CD4-positive, alpha-beta T cell (primary cell): Measurements from ENCODE around the gene PAGE2B. TPM values are rescaled to one million over a fixed set of nuclear protein-coding genes. Genes with fewer than 3 reads are reported as not detected.
A peak's percentile ranks its signal among the peaks of the same experiment; 100 is the strongest.

ENCODE experiments used
- ATAC-seq: fragments of 200-7000 bp; cut with Tn5 transposase; one replicate; pipeline ENCODE4 v1.10.0; 2022; ENCODE audit warnings: mild to moderate bottlenecking; ENCODE audit not compliant: poor library complexity
- CTCF ChIA-PET: fragments of 350-600 bp; sonication (Branson Sonifier 250); formaldehyde crosslinking; loops from one replicate; lab custom pipeline; 2021; ENCODE audit warnings: antibody characterized with exemption, inconsistent platforms; lab: Charles Lee
- POLR2A ChIA-PET: fragments of 350-600 bp; sonication (Branson Sonifier 250); formaldehyde crosslinking; loops from one replicate; lab custom pipeline; 2021; ENCODE audit warnings: antibody characterized with exemption, inconsistent platforms; lab: Charles Lee
- DNase-seq, 14 experiments: peaks; one replicate each; pipeline ENCODE4 v3.0.0-alpha.2; 2013 to 2020; ENCODE audit warnings: mixed read lengths in 2 of 14
- H3K27ac ChIP-seq, 2 donors: one replicate each; pipeline versions ENCODE4 v1.5.1 to v1.7.0; 2013; ENCODE audit warnings: low read length in 2 of 2, low read depth in 1 of 2, mild to moderate bottlenecking in 1 of 2
- H3K27me3 ChIP-seq, 2 experiments: 1 replicate in 1 of 2; 2 replicates in 1 of 2; pipeline versions ENCODE4 v1.6.1 to v1.7.0; 2013; ENCODE audit warnings: low read length in 2 of 2, control low read depth in 1 of 2, mild to moderate bottlenecking in 1 of 2, moderate library complexity in 1 of 2; ENCODE audit not compliant: insufficient read depth in 2 of 2, control insufficient read depth in 1 of 2
- H3K36me3 ChIP-seq: one replicate; pipeline ENCODE4 v1.6.1; 2013; ENCODE audit warnings: low read length, control low read depth; ENCODE audit not compliant: insufficient read depth
- H3K4me1 ChIP-seq: one replicate; pipeline ENCODE4 v1.6.1; 2013; ENCODE audit warnings: low read length, control low read depth; ENCODE audit not compliant: insufficient read depth
- H3K4me3 ChIP-seq: one replicate; pipeline ENCODE4 v1.5.1; 2013; ENCODE audit warnings: mild to moderate bottlenecking, low read length, moderate library complexity
- H3K9me3 ChIP-seq, 2 experiments: 1 replicate in 1 of 2; 2 replicates in 1 of 2; pipeline versions ENCODE4 v1.6.1 to v1.7.0; 2013; ENCODE audit warnings: low read length in 2 of 2, mild to moderate bottlenecking in 2 of 2, control low read depth in 1 of 2, moderate library complexity in 1 of 2; ENCODE audit not compliant: control insufficient read depth in 1 of 2, insufficient read depth in 1 of 2
- H3K27ac Mint-ChIP-seq: one replicate; pipeline ENCODE4 v1.8.0; 2020; ENCODE audit warnings: mixed read lengths
- H3K27me3 Mint-ChIP-seq: one replicate; pipeline ENCODE4 v1.8.0; 2021; ENCODE audit warnings: mixed read lengths
- H3K36me3 Mint-ChIP-seq: one replicate; pipeline ENCODE4 v1.8.0; 2021; ENCODE audit warnings: low read depth, mixed read lengths
- H3K4me1 Mint-ChIP-seq: one replicate; pipeline ENCODE4 v1.8.0; 2021; ENCODE audit warnings: low read depth, mixed read lengths
- H3K4me3 Mint-ChIP-seq: one replicate; pipeline ENCODE4 v1.8.0; 2020; ENCODE audit warnings: mild to moderate bottlenecking, mixed read lengths
- H3K9me3 Mint-ChIP-seq: one replicate; pipeline ENCODE4 v1.8.0; 2020; ENCODE audit warnings: mixed read lengths
- intact Hi-C, 2 experiments: fragments of 100-400 bp; cut with DNase I in 1 of 2; cut with micrococcal nuclease in 1 of 2; formaldehyde crosslinking; loops; one replicate each; pipeline versions ENCODE4 v1.15.1 to v1.9.0; 2023 to 2025; cut with DNase I, micrococcal nuclease
- total RNA-seq, 174 experiments: library from RNA in 2 of 174; stranded (reverse) in 2 of 174; gene quantifications; one replicate each; pipeline ENCODE4 v1.2.3 and lab custom pipeline; 2021 to 2026
- TF ChIP-seq, protein P1 (sequence below): fragments of 200-600 bp; IDR thresholded peaks from one replicate; pipeline ENCODE4 v1.8.0; 2022; ENCODE audit warnings: antibody characterized with exemption, mild to moderate bottlenecking

The PAGE2B gene
- total RNA-seq, 2 experiments from 2014 or later: 0.99 to 1.0 TPM

DNA sequence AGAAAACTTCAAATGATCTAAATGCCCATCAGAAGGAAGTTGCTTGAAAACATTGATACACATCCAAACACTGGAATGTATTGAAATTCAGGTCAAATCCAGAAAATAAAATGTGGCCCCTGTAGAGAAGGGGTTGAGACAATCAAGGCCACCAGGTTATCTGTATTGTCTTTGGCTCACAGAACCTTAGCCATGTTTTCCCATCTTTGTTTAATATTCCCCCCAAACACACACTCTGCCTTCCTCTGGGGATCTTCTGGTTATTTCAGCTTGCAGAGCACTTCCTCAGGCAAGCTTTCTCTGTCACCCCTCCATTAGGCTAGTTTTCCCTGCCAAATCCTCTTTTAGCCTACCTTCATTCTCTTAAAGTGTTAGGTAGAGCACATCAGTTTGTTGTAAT is 44.4 kb downstream of the PAGE2B start:
- Mint-ChIP-seq H3K9me3 (no peaks in the 10 kb centered on the region), H3K4me1 (peaks cover 21% of the 10 kb centered on the region), H3K4me3 (no peak overlapping the region), H3K27ac (peak overlapping the region; percentile 38), H3K36me3 (no peaks in the 10 kb centered on the region), H3K27me3 (no peaks in the 10 kb centered on the region)
- Histone ChIP-seq H3K36me3 (no peaks in the 10 kb centered on the region), H3K9me3 (no peaks in the 10 kb centered on the region), H3K27me3 (peaks cover 0 to 5% of the 10 kb centered on the region in 2 experiments), H3K27ac (no peak overlapping the region), H3K4me1 (peaks cover 12% of the 10 kb centered on the region), H3K4me3 (no peak overlapping the region)
- ChIA-PET CTCF (no interaction called here), POLR2A (interaction anchor here (1.2 kb wide), 1 partner anchor 119 kb away, joined by 4 read pairs; the partner anchor contains the start of gene APEX2)
- DNase-seq (no peak), ATAC-seq (no peak)
- intact Hi-C loops: no loop called here
- TF ChIP-seq, protein P1, sequence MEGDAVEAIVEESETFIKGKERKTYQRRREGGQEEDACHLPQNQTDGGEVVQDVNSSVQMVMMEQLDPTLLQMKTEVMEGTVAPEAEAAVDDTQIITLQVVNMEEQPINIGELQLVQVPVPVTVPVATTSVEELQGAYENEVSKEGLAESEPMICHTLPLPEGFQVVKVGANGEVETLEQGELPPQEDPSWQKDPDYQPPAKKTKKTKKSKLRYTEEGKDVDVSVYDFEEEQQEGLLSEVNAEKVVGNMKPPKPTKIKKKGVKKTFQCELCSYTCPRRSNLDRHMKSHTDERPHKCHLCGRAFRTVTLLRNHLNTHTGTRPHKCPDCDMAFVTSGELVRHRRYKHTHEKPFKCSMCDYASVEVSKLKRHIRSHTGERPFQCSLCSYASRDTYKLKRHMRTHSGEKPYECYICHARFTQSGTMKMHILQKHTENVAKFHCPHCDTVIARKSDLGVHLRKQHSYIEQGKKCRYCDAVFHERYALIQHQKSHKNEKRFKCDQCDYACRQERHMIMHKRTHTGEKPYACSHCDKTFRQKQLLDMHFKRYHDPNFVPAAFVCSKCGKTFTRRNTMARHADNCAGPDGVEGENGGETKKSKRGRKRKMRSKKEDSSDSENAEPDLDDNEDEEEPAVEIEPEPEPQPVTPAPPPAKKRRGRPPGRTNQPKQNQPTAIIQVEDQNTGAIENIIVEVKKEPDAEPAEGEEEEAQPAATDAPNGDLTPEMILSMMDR: no peak

DNA sequence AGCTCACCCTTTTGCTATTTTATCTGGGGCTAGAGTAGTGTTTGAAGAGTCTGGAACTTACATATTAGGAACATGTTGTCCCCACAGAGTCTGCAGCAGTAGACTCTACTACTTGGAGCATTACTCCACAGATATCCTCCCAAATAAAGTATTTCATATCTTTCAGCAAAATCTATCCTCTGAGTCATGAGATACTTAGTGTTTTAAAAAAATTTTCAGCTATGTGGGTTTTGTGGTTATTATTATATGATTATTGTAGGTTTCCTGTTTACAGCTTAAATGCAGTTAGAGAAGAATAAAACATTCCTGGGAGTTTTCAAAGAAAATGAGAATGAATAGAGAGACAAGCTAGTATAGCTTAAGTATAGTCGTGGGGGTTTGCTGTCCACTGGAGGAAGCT is 44.9 kb downstream of the PAGE2B start:
- intact Hi-C loops: no loop called here
- Histone ChIP-seq H3K4me3 (no peak overlapping the region), H3K27ac (no peak overlapping the region), H3K9me3 (no peaks in the 10 kb centered on the region), H3K4me1 (peaks cover 12% of the 10 kb centered on the region), H3K27me3 (peaks cover 0 to 5% of the 10 kb centered on the region in 2 experiments), H3K36me3 (no peaks in the 10 kb centered on the region)
- ChIA-PET POLR2A (interaction anchor here (1.2 kb wide), 1 partner anchor 119 kb away, joined by 4 read pairs; the partner anchor contains the start of gene APEX2), CTCF (no interaction called here)
- H3K27me3 Mint-ChIP-seq: no peaks in the 10 kb centered on the region
- H3K27ac Mint-ChIP-seq: peak overlapping the region; percentile 38
- peaks cover 21% of the 10 kb centered on the region for H3K4me1 Mint-ChIP-seq
- H3K4me3 Mint-ChIP-seq: no peak overlapping the region
- peak; percentile 24 for ATAC-seq
- DNase-seq: peak in 1 of 14 experiments; percentile 13
- TF ChIP-seq, protein P1: no peak
- H3K36me3 Mint-ChIP-seq: no peaks in the 10 kb centered on the region
- no peaks in the 10 kb centered on the region for H3K9me3 Mint-ChIP-seq

DNA sequence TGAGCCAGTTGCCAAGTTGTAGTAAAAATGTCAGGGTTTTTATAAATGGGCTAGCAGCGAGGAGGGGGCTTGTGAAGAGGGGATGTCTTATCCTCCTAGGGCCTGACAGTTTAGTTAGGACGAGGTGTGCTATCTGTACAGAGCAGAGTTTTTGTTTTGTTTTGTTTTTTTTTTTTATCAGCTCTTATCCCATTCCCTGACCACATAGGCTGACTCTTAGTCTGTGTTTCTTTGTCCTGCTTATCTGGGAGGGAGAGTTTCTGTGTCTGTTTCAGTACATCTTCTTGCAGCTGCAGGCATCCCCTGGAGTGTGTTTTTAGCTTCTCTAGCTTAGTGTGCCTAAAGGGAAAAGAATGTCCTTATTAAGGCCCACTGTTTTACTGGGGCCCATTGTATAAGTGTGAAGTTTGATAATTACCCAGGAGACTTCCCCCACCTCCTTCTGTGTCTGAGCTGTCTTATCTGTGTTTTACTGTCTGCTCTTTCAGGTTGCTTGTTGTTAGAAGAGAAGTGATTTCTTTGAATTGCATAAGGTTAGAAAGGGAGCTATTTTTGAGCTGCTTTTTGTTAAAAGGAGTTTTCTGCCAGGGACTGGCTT is 46.0 kb downstream of the PAGE2B start:
- Mint-ChIP-seq H3K27ac (no peak overlapping the region), H3K4me1 (peaks cover 21% of the 10 kb centered on the region), H3K4me3 (no peak overlapping the region), H3K27me3 (no peaks in the 10 kb centered on the region), H3K36me3 (no peaks in the 10 kb centered on the region), H3K9me3 (no peaks in the 10 kb centered on the region)
- Histone ChIP-seq H3K27ac (no peak overlapping the region), H3K9me3 (no peaks in the 10 kb centered on the region), H3K4me1 (peaks cover 12% of the 10 kb centered on the region), H3K36me3 (no peaks in the 10 kb centered on the region), H3K4me3 (no peak overlapping the region), H3K27me3 (peaks cover 0 to 4% of the 10 kb centered on the region in 2 experiments)
- intact Hi-C loops: no loop called here
- ATAC-seq (no peak), DNase-seq (no peak)
- ChIA-PET POLR2A (interaction anchor here (1.2 kb wide), 1 partner anchor 120 kb away, joined by 4 read pairs; the partner anchor contains the start of gene APEX2), CTCF (interaction anchor here (0.9 to 1.2 kb wide), 2 partner anchors 25 to 40 kb away, joined by 3 read pairs; no protein-coding TSS in a partner anchor)
- TF ChIP-seq, protein P1: no peak
